H1 (cell line): ENCODE measurements around the gene IL17A. TPM values are rescaled to one million over a fixed set of nuclear protein-coding genes. Genes with fewer than 3 reads are reported as not detected.

Source experiments
- CTCF ChIA-PET: fragments of 300-600 bp; sonication (Branson Sonifier 250); formaldehyde crosslinking; loops from one replicate; lab custom pipeline; 2021; ENCODE audit not compliant: partially characterized antibody; lab: Charles Lee
- POLR2A ChIA-PET: fragments of 300-600 bp; sonication (Branson Sonifier 250); formaldehyde crosslinking; loops from one replicate; lab custom pipeline; 2021; ENCODE audit warnings: inconsistent platforms; ENCODE audit not compliant: partially characterized antibody; lab: Charles Lee
- DNase-seq, 2 experiments: peaks; one replicate each; pipeline versions ENCODE4 v3.0.0 to v3.0.0-alpha.2; 2010 to 2022; ENCODE audit warnings: low spot score in 2 of 2, low read depth in 1 of 2, mixed read lengths in 1 of 2
- FAIRE-seq: peaks from 2 replicates; lab custom pipeline; 2011; peaks lifted over from hg19 to GRCh38; lab: Jason Lieb, UNC
- H2AFZ ChIP-seq: 2 replicates; pipeline ENCODE4 v1.8.1; 2012; ENCODE audit warnings: low read length, inconsistent platforms
- H2AK5ac ChIP-seq: 2 replicates; pipeline ENCODE4 v1.6.1; 2013; ENCODE audit warnings: low read depth, low read length
- H2BK120ac ChIP-seq: replicated peaks from 2 replicates; pipeline ENCODE3; 2013; ENCODE audit warnings: low read depth, low read length, inconsistent platforms
- H2BK12ac ChIP-seq: 2 replicates; pipeline ENCODE4 v1.6.1; 2013; ENCODE audit warnings: low read depth, low read length
- H2BK15ac ChIP-seq: 2 replicates; pipeline ENCODE4 v1.6.1; 2013; ENCODE audit warnings: low read length
- H2BK20ac ChIP-seq: 2 replicates; pipeline ENCODE4 v1.6.1; 2013; ENCODE audit warnings: low read length
- H2BK5ac ChIP-seq: 2 replicates; pipeline ENCODE4 v1.6.1; 2013; ENCODE audit warnings: low read depth, low read length
- H3K14ac ChIP-seq: 2 replicates; pipeline ENCODE4 v1.6.1; 2013; ENCODE audit warnings: inconsistent platforms; ENCODE audit not compliant: insufficient read length
- H3K18ac ChIP-seq: 2 replicates; pipeline ENCODE4 v1.6.1; 2013; ENCODE audit warnings: low read length; ENCODE audit errors: extremely low read depth
- H3K23ac ChIP-seq: 2 replicates; pipeline ENCODE4 v1.6.1; 2013; ENCODE audit warnings: inconsistent platforms; ENCODE audit not compliant: insufficient read length
- H3K23me2 ChIP-seq: 2 replicates; pipeline ENCODE4 v1.6.1; 2013; ENCODE audit warnings: low read depth, low read length
- H3K27ac ChIP-seq: 2 replicates; pipeline ENCODE4 v1.6.1; 2011; ENCODE audit warnings: low read depth, low read length, inconsistent platforms
- H3K27me3 ChIP-seq, 4 experiments: replicated peaks in 1 of 4; 1 replicate in 1 of 4; 2 replicates in 3 of 4; pipeline versions ENCODE4 v1.6.1 to v1.8.1; 2011 to 2013; ENCODE audit warnings: low read length in 3 of 4, mild to moderate bottlenecking in 3 of 4, inconsistent platforms in 2 of 4, mixed read lengths in 2 of 4, moderate library complexity in 1 of 4; ENCODE audit not compliant: control insufficient read depth in 3 of 4, insufficient read depth in 3 of 4; ENCODE audit errors: extremely low read depth in 1 of 4
- H3K36me3 ChIP-seq, 4 experiments: 2 replicates each; pipeline versions ENCODE4 v1.6.1 to v1.8.1; 2011 to 2013; ENCODE audit warnings: mild to moderate bottlenecking in 4 of 4, low read length in 3 of 4, moderate library complexity in 2 of 4, control low read depth in 1 of 4, inconsistent platforms in 1 of 4; ENCODE audit not compliant: insufficient read depth in 4 of 4, control insufficient read depth in 2 of 4
- H3K4ac ChIP-seq: replicated peaks from 2 replicates; pipeline ENCODE3; 2013; ENCODE audit warnings: low read length, low read depth, mixed read lengths, inconsistent platforms; ENCODE audit not compliant: insufficient read length
- H3K4me1 ChIP-seq, 4 experiments: replicated peaks in 1 of 4; 1 replicate in 1 of 4; 2 replicates in 3 of 4; pipeline versions ENCODE4 v1.6.1 to v1.8.1; 2011 to 2013; ENCODE audit warnings: low read length in 3 of 4, inconsistent platforms in 2 of 4, mixed read lengths in 1 of 4; ENCODE audit not compliant: insufficient read depth in 4 of 4, control insufficient read depth in 3 of 4
- H3K4me2 ChIP-seq, 2 experiments: 2 replicates each; pipeline versions ENCODE4 v1.6.1 to v1.8.1; 2011 to 2013; ENCODE audit warnings: low read depth in 2 of 2, low read length in 2 of 2, control low read depth in 1 of 2, inconsistent platforms in 1 of 2, mild to moderate bottlenecking in 1 of 2; ENCODE audit not compliant: insufficient read depth in 1 of 2
- H3K4me3 ChIP-seq, 4 experiments: fragments of 200-600, 300-600 bp in 1 of 4; sonication (generic), shearing (Covaris generic), sonication (Bioruptor Twin) in 1 of 4; 2 replicates each; pipeline versions ENCODE4 v1.5.1 to v1.8.1; 2011 to 2016; ENCODE audit warnings: low read length in 4 of 4, low read depth in 3 of 4, control low read depth in 2 of 4, inconsistent platforms in 2 of 4, mild to moderate bottlenecking in 2 of 4, mixed read lengths in 1 of 4, moderate library complexity in 1 of 4; ENCODE audit not compliant: insufficient read depth in 2 of 4; ENCODE audit errors: extremely low read depth in 1 of 4
- H3K56ac ChIP-seq: replicated peaks from 2 replicates; pipeline ENCODE3; 2013; ENCODE audit warnings: low read depth, mild to moderate bottlenecking, mixed read lengths, low read length, inconsistent platforms; ENCODE audit not compliant: insufficient read length
- H3K79me1 ChIP-seq: 2 replicates; pipeline ENCODE4 v1.6.1; 2013; ENCODE audit warnings: low read depth, low read length, control low read depth
- H3K79me2 ChIP-seq, 2 experiments: 2 replicates each; pipeline versions ENCODE4 v1.6.1 to v1.8.1; 2012 to 2013; ENCODE audit warnings: low read length in 2 of 2, mild to moderate bottlenecking in 2 of 2, inconsistent platforms in 1 of 2; ENCODE audit not compliant: insufficient read depth in 2 of 2, control insufficient read depth in 1 of 2
- H3K9ac ChIP-seq, 4 experiments: replicated peaks in 1 of 4; 1 replicate in 1 of 4; 2 replicates in 3 of 4; pipeline versions ENCODE4 v1.6.1 to v1.8.1; 2011 to 2013; ENCODE audit warnings: low read depth in 3 of 4, low read length in 3 of 4, control low read depth in 2 of 4, mild to moderate bottlenecking in 2 of 4, moderate library complexity in 2 of 4, inconsistent platforms in 1 of 4; ENCODE audit errors: extremely low read depth in 1 of 4
- H3K9me3 ChIP-seq, 2 experiments: 2 replicates each; pipeline versions ENCODE4 v1.6.1 to v1.8.1; 2012 to 2013; ENCODE audit warnings: mild to moderate bottlenecking in 2 of 2, moderate library complexity in 2 of 2, control low read depth in 1 of 2, inconsistent platforms in 1 of 2, low read depth in 1 of 2, low read length in 1 of 2, mixed read lengths in 1 of 2; ENCODE audit not compliant: insufficient read depth in 2 of 2
- H4K20me1 ChIP-seq, 2 experiments: replicated peaks in 1 of 2; 2 replicates each; pipeline versions ENCODE3 to v1.8.1; 2011 to 2013; ENCODE audit warnings: inconsistent platforms in 2 of 2, low read length in 2 of 2, mild to moderate bottlenecking in 1 of 2; ENCODE audit not compliant: insufficient read depth in 2 of 2, control insufficient read depth in 1 of 2
- H4K5ac ChIP-seq: 2 replicates; pipeline ENCODE4 v1.6.1; 2013; ENCODE audit warnings: low read length, low read depth, mixed read lengths, inconsistent platforms; ENCODE audit not compliant: insufficient read length
- H4K8ac ChIP-seq: 2 replicates; pipeline ENCODE4 v1.8.0; 2013; ENCODE audit warnings: mild to moderate bottlenecking, moderate library complexity, low read length, inconsistent platforms; ENCODE audit not compliant: insufficient read depth; ENCODE audit errors: extremely low read depth
- H4K91ac ChIP-seq: replicated peaks from 2 replicates; pipeline ENCODE3; 2013; ENCODE audit warnings: low read length, mixed read lengths, inconsistent platforms; ENCODE audit not compliant: insufficient read length
- CREB1 ChIP-seq: IDR thresholded peaks from 2 replicates; pipeline ENCODE4 v1.6.1; 2012; ENCODE audit warnings: inconsistent platforms
- SAP30 ChIP-seq: fragments of 300-600 bp; sonication (generic); IDR thresholded peaks from 2 replicates; pipeline ENCODE4 v1.7.1; 2012; ENCODE audit warnings: low read length, moderate library complexity, mild to moderate bottlenecking, inconsistent platforms; ENCODE audit not compliant: insufficient read depth, insufficient replicate concordance
- SUZ12 ChIP-seq: fragments of 200-600 bp; sonication (generic); IDR thresholded peaks from 2 replicates; pipeline ENCODE4 v1.6.1; 2012; ENCODE audit warnings: mild to moderate bottlenecking, inconsistent platforms, low read length, moderate library complexity, mixed read lengths
- TEAD4 ChIP-seq: IDR thresholded peaks from 2 replicates; pipeline ENCODE4 v1.6.1; 2012; ENCODE audit warnings: low read depth, low read length, inconsistent platforms, mixed read lengths
- WGBS, 2 experiments: shearing (Covaris generic) in 1 of 2; methylation state at CpG; one replicate each; pipeline versions ENCODE4 v1.1.6 to v1.1.7; 2013 to 2015; ENCODE audit warnings: low lambda C conversion rate in 2 of 2, mixed read lengths in 2 of 2, inconsistent platforms in 1 of 2, low coverage in 1 of 2, missing lambda C conversion rate in 1 of 2; ENCODE audit not compliant: insufficient replicate concordance in 2 of 2, insufficient coverage in 1 of 2, insufficient read length in 1 of 2; ENCODE audit errors: extremely low coverage in 1 of 2, missing lambda C conversion rate in 1 of 2; 5-methylcytosine and 5-hydroxymethylcytosine counted together
- polyA plus RNA-seq, 7 experiments: library from polyadenylated mRNA; depleted of rRNA in 3 of 7; stranded (reverse) in 5 of 7; unstranded in 2 of 7; fragments of >200 nt in 5 of 7; fragments of 200-250 nt in 2 of 7; gene quantifications; 1 replicate in 5 of 7; 2 replicates in 1 of 7; 4 replicates in 1 of 7; pipeline versions ENCODE4 v1.2.1 to v1.2.3, GENCODE V29; 2011 to 2013; ENCODE audit warnings: missing spikeins in 2 of 7, mixed read lengths in 2 of 7
- total RNA-seq: library from RNA; stranded (reverse); fragmentation: NEBNext Ultra II Directional; extraction: Animal tissue kit (Norgen Biotek cat#: 25700); gene quantifications from 2 replicates; pipeline ENCODE4 v1.2.1, GENCODE V29; 2021

Gene IL17A
- total and polyA plus RNA-seq, 2 of the 8 experiments (the other 6 are each of a cell fraction or from before 2014, with no cell fraction given): not detected

- H3K36me3 ChIP-seq: no peaks in the 10 kb centered on the region
- no peak overlapping the region for H3K4ac ChIP-seq
- ChIA-PET POLR2A (no interaction called here), CTCF (interaction anchor here (0.6 to 3.3 kb wide), 2 partner anchors 26 to 145 kb away, joined by 3 to 18 read pairs; no protein-coding TSS in a partner anchor)
- 95% methylated on average over 3 of the region's 3 CpGs; no CpG with 5 or more reads in 1 of the 2 experiments for WGBS, 2 experiments
- H4K8ac ChIP-seq: no peak overlapping the region
- DNase-seq (no peak), FAIRE-seq (no peak)
- no peak overlapping the region for H2BK15ac ChIP-seq
- no peak overlapping the region for H3K4me2 ChIP-seq
- H3K4me1 ChIP-seq: no peaks in the 10 kb centered on the region
- H3K23me2 ChIP-seq: no peaks in the 10 kb centered on the region
- no peak overlapping the region for H2AK5ac ChIP-seq
- H3K4me3 ChIP-seq: no peak overlapping the region
- no peaks in the 10 kb centered on the region for H4K20me1 ChIP-seq
- TF ChIP-seq SUZ12 (no peak), TEAD4 (no peak), CREB1 (no peak), SAP30 (no peak)
- no peak overlapping the region for H3K23ac ChIP-seq
- H3K79me2 ChIP-seq: no peaks in the 10 kb centered on the region
- no peak overlapping the region for H2BK12ac ChIP-seq
- H3K9ac ChIP-seq: no peak overlapping the region
- H4K5ac ChIP-seq: no peak overlapping the region
- H2AFZ ChIP-seq: no peak overlapping the region
- H3K27me3 ChIP-seq: no peaks in the 10 kb centered on the region
- H4K91ac ChIP-seq: no peak overlapping the region
- H2BK120ac ChIP-seq: no peak overlapping the region
- H3K18ac ChIP-seq: no peak overlapping the region
- no peak overlapping the region for H2BK20ac ChIP-seq
- no peaks in the 10 kb centered on the region for H3K79me1 ChIP-seq
- H3K56ac ChIP-seq: no peak overlapping the region
- H3K14ac ChIP-seq: no peak overlapping the region
- no peak overlapping the region for H3K27ac ChIP-seq
- no peak overlapping the region for H2BK5ac ChIP-seq
- H3K9me3 ChIP-seq: no peaks in the 10 kb centered on the region
Measured at GRCh38 chr6:52208612-52209011, 22.4 kb downstream of the IL17A start.
